Mucosa of descending colon (tissue), 3 donors: Measurements from ENCODE around the gene FAM216A. TPM values are rescaled to one million over a fixed set of nuclear protein-coding genes. Genes with fewer than 3 reads are reported as not detected.
"Not testable (repeated sequence)": the region's sequence is repeated elsewhere in the genome, so short reads cannot be mapped to it uniquely, and the experiment has no call there.

ENCODE experiments used
- ATAC-seq: fragments of 200-7000 bp; cut with Tn5 transposase; one replicate; pipeline ENCODE4 v1.9.1; 2020; ENCODE audit warnings: mild to moderate bottlenecking, moderate library complexity
- DNase-seq, 3 donors: peaks; one replicate each; pipeline ENCODE4 v3.0.0-alpha.2; 2020
- H3K36me3 ChIP-seq: fragments of 200-600 bp; one replicate; pipeline ENCODE4 v1.8.0; 2021; ENCODE audit warnings: low read depth, mild to moderate bottlenecking
- H3K4me1 ChIP-seq: fragments of 200-600 bp; one replicate; pipeline ENCODE4 v1.8.0; 2021; ENCODE audit warnings: low read depth, mild to moderate bottlenecking
- H3K4me3 ChIP-seq: fragments of 200-600 bp; one replicate; pipeline ENCODE4 v1.8.0; 2021; ENCODE audit warnings: mild to moderate bottlenecking
- H3K9me3 ChIP-seq: fragments of 200-600 bp; one replicate; pipeline ENCODE4 v1.8.0; 2021; ENCODE audit warnings: mild to moderate bottlenecking
- intact Hi-C, 2 donors: fragments of 100-400 bp; cut with DNase I in 1 of 2; cut with micrococcal nuclease in 1 of 2; formaldehyde crosslinking; loops; one replicate each; pipeline versions ENCODE4 v1.11.0 to v1.11.1; 2022; cut with DNase I, micrococcal nuclease
- total RNA-seq, 3 donors: library from RNA; stranded (reverse); fragmentation: NEBNext Ultra II Directional in 2 of 3; extraction: Animal tissue kit (Norgen Biotek cat#: 25700) in 2 of 3; gene quantifications; one replicate each; pipeline versions ENCODE4 v1.2.1 to v1.2.4, GENCODE V29; 2021 to 2023
- TF ChIP-seq, protein P1 (sequence below): fragments of 200-600 bp; IDR thresholded peaks from one replicate; pipeline ENCODE4 v1.8.0; 2022; ENCODE audit warnings: antibody characterized with exemption, mild to moderate bottlenecking
- donor health status: DM: no; HTN: no; CAD: no; lungs with moderate emphysema.
- donor health status: DM: no; HTN: no; CAD: no.
- donor health status: DM: no; HTN: yes; CAD: no.

FAM216A gene
- total RNA-seq, 3 donors from 2014 or later, result 1.9 to 4.4 TPM; not detected in 1

DNA sequence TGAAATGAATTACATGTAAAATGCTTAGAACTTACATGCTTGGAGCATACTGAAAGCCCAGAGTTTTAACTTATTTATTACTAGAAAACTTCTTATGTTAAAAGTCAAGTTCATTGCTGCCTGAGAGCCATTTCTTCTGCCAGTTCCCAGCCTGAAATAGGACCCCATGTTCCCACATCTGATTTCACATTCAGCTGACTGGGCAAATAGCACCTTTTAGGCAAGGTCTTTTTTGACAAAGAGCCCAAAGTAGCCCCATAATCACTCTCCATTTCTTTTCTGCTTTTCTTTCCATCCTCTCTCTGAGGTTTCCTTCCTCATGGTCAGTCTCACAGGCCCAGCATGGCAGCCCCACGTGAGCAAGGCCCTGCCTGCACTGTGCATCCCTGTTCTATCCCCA lies 17.4 kb upstream of the FAM216A start:
- Histone ChIP-seq H3K4me3 (no peak overlapping the region), H3K4me1 (peaks cover 18% of the 10 kb centered on the region), H3K9me3 (no peaks in the 10 kb centered on the region), H3K36me3 (no peaks in the 10 kb centered on the region)
- intact Hi-C loops, result loop anchor here in 1 of 2 donors (10.0 kb wide), 1 partner anchor 434 kb away; no protein-coding TSS in a partner anchor
- no peak for ATAC-seq
- TF ChIP-seq, protein P1, sequence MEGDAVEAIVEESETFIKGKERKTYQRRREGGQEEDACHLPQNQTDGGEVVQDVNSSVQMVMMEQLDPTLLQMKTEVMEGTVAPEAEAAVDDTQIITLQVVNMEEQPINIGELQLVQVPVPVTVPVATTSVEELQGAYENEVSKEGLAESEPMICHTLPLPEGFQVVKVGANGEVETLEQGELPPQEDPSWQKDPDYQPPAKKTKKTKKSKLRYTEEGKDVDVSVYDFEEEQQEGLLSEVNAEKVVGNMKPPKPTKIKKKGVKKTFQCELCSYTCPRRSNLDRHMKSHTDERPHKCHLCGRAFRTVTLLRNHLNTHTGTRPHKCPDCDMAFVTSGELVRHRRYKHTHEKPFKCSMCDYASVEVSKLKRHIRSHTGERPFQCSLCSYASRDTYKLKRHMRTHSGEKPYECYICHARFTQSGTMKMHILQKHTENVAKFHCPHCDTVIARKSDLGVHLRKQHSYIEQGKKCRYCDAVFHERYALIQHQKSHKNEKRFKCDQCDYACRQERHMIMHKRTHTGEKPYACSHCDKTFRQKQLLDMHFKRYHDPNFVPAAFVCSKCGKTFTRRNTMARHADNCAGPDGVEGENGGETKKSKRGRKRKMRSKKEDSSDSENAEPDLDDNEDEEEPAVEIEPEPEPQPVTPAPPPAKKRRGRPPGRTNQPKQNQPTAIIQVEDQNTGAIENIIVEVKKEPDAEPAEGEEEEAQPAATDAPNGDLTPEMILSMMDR, result no peak
- DNase-seq, result no peak

DNA sequence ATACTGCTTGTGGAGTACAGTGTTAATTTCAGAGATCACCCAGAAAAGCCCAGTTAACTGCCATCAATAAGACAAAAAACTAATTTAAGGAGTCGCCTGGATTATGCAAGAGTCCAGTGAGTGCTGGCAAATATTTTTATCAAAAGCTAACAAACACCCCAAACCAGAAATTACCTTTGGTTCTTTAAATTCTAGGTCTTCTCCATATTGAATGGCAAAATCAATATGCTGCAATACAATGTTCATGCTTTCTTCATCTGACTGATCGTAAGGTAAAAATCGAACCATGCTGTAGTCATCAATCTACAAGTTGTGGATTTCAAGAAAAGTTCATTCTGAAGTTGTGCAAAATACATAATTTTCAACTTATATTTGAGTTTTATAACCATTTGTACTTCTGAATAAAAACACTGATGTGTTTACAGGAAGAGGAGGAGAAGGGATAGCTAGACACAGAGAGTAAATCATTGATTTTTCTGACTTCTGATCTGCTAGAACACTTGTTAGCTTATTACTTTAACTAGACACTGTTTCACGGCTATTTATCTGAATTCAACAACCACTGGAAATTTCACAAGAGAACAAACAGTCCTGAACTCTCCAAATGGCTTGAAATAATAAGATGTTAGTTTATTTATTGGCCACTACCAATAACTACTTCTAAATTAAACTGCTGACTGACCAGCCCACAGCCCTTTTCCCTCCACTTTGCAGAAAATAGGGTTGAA lies 14.9 kb upstream of the FAM216A start:
- no peak overlapping the region for H3K4me3 ChIP-seq
- intact Hi-C loops, result loop anchor here in 1 of 2 donors (10.0 kb wide), 1 partner anchor 431 kb away; no protein-coding TSS in a partner anchor
- H3K36me3 ChIP-seq, result no peaks in the 10 kb centered on the region
- no peak for DNase-seq
- no peak for ATAC-seq
- H3K4me1 ChIP-seq, result peaks cover 8% of the 10 kb centered on the region
- TF ChIP-seq, protein P1, result no peak
- H3K9me3 ChIP-seq, result no peaks in the 10 kb centered on the region

DNA sequence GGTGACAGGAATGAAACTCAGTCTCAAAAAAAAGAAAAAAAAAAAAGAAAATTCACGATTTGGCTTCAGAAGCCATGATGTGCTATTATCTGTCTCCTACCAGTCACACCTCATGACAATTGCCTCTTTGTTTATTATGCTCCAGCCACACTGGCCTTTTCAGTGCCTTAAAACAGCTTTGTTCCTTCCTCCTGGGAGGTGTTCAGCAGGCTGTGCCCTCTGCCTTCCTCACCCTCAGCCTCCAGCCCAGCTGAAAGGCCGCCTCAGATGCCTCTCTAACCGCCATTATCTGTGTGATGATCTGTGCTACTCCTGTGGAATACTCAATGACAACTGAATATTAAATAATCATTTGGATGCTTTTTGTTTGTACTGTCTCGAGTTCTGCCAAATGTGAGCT lies 9.9 kb upstream of the FAM216A start:
- TF ChIP-seq, protein P1, result no peak

DNA sequence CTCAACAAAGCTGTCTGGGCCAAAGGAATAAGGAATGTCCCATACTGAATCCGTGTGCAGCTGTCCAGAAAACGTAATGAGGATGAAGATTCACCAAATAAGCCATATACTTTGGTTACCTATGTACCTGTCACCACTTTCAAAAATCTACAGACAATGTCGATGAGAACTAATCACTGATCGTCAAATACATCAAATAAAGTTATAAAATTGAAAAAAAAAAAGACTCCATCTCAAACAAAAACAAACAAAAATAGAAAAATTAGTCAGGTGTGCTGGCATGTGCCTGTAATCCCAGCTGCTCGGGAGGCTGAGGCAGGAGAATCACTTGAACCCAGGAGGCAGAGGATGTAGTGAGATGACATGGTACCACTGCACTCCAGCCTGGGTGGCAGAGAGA lies 7.5 kb upstream of the FAM216A start:
- ATAC-seq, H3K4me1 ChIP-seq, DNase-seq, intact Hi-C loops, H3K36me3 ChIP-seq, H3K4me3 ChIP-seq, H3K9me3 ChIP-seq: not testable (repeated sequence)

More for the DNA sequence above, 9.9 kb upstream of the FAM216A start:
- H3K36me3 ChIP-seq, result no peaks in the 10 kb centered on the region
- H3K4me1 ChIP-seq, result no peaks in the 10 kb centered on the region
- no peak overlapping the region for H3K4me3 ChIP-seq
- intact Hi-C loops, result loop anchor here in 1 of 2 donors (10.0 kb wide), 1 partner anchor 426 kb away; no protein-coding TSS in a partner anchor
- H3K9me3 ChIP-seq, result no peaks in the 10 kb centered on the region
- DNase-seq, result no peak
- no peak for ATAC-seq

DNA sequence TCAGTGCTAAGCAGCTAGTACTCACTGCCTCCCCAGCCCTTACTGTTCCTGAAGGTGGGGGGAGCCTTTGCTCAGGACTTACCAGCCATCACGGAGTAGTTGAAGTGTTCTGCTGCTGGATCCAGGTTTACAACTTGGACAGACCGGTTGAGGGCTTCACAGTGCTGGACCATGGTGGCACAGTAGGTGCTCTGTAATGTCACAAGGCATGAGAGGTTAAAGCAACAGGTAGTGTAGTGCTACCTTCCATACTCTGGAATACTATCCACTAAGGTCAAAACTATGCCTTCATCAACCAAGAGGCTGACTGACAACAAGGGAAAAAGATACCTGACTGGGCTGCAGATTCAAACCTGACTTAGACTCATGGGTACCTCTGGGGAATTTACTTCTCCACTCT lies 3.6 kb upstream of the FAM216A start:
- DNase-seq (no peak), ATAC-seq (no peak)
- intact Hi-C loops, result no loop called here
- TF ChIP-seq, protein P1, result no peak
- Histone ChIP-seq H3K4me3 (no peak overlapping the region), H3K36me3 (no peaks in the 10 kb centered on the region), H3K9me3 (no peaks in the 10 kb centered on the region), H3K4me1 (peaks cover 19% of the 10 kb centered on the region)

DNA sequence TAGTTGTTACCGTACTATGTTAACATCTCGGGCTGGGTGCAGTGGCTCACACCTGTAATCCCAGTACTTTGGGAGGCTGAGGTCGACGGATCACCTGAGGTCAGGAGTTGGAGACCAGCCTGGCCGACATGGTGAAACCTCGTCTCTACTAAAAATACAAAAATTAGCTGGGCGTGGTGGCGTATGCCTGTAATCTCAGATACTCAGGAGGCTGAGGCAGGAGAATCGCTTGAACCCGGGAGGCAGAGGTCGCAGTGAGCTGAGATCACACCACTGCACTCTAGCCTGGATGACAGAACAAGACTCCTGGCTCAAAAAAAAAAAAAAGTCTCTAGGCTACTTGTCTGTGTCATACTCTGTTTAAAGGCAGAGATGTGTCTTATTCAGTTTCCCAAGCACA lies 2.9 kb upstream of the FAM216A start:
- DNase-seq, ATAC-seq, H3K4me3 ChIP-seq, H3K36me3 ChIP-seq, H3K9me3 ChIP-seq, intact Hi-C loops: not testable (repeated sequence)
- peaks cover 19% of the 10 kb centered on the region for H3K4me1 ChIP-seq
